ENCODE results near the gene BBOF1.

DNA sequence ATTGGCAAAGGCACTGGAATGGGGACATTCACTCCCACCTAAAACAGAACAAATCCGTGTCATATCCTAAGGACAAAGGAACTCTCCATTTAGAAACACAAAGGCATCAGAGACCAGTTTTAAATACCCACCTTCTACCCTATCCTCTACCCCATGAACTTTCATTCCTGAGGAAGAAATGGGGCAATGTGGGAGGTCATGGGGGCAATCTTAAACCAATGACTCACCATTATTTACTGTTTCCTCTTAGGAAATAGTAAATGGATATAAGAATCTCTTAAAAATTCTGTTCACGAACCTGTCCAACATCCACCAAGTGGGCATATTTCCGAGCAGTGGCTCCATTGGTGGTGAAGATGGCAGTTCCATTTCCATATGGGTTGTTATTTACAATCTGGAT lies 45.7 kb downstream of the BBOF1 start:
- TF ChIP-seq MYC (IDR thresholded peaks at IDR 0.05; ENCODE audit: low read depth, low read length) (no peak), POLR2A (IDR thresholded peaks at IDR 0.05; ENCODE audit: low read depth, low read length) (no peak), POLR2AphosphoS5 (IDR thresholded peaks at IDR 0.05; ENCODE audit: insufficient read depth, low read depth, low read length) (no peak), EZH2 (IDR thresholded peaks at IDR 0.05; ENCODE audit: borderline replicate concordance, low read depth, low read length, severe bottlenecking) (no peak), FOS (IDR thresholded peaks at IDR 0.05; ENCODE audit: borderline replicate concordance, insufficient read depth, low read length) (no peak)
- TF ChIP-seq, protein P1, sequence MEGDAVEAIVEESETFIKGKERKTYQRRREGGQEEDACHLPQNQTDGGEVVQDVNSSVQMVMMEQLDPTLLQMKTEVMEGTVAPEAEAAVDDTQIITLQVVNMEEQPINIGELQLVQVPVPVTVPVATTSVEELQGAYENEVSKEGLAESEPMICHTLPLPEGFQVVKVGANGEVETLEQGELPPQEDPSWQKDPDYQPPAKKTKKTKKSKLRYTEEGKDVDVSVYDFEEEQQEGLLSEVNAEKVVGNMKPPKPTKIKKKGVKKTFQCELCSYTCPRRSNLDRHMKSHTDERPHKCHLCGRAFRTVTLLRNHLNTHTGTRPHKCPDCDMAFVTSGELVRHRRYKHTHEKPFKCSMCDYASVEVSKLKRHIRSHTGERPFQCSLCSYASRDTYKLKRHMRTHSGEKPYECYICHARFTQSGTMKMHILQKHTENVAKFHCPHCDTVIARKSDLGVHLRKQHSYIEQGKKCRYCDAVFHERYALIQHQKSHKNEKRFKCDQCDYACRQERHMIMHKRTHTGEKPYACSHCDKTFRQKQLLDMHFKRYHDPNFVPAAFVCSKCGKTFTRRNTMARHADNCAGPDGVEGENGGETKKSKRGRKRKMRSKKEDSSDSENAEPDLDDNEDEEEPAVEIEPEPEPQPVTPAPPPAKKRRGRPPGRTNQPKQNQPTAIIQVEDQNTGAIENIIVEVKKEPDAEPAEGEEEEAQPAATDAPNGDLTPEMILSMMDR (IDR thresholded peaks at IDR 0.05; ENCODE audit: extremely low read depth in 1 of 2, insufficient read depth in 1 of 2, low read depth in 1 of 2, low read length in 2 of 2), result no peak
- TF ChIP-seq, protein P2, sequence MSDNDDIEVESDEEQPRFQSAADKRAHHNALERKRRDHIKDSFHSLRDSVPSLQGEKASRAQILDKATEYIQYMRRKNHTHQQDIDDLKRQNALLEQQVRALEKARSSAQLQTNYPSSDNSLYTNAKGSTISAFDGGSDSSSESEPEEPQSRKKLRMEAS (IDR thresholded peaks at IDR 0.05; ENCODE audit: insufficient read depth, insufficient read length), result no peak

All from endothelial cell of umbilical vein (primary cell).